ENCODE measurements around the gene FNDC10.

The FNDC10 gene

DNA sequence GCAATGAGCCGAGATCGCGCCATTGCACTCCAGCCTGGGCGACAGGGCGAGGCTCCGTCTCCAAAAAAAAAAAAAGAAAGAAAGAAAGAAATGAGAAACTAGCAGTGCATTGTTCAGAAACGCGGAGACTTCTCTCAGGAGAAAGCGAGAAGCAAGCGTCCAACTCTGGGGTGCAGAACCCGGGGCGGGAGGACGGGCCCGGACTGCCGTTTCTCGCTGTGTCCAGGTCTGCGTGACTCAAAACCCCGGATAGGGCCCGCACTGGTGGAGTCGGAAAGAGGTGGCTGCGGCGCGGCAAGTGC, 15.0 kb upstream of the FNDC10 start:
- H3K4me1 Mint-ChIP-seq: peaks cover 38% of the 10 kb centered on the region
- H3K9me3 Mint-ChIP-seq: no peaks in the 10 kb centered on the region
- no peaks in the 10 kb centered on the region for H3K36me3 Mint-ChIP-seq (ENCODE audit: low read depth)
- TF ChIP-seq, protein P1, sequence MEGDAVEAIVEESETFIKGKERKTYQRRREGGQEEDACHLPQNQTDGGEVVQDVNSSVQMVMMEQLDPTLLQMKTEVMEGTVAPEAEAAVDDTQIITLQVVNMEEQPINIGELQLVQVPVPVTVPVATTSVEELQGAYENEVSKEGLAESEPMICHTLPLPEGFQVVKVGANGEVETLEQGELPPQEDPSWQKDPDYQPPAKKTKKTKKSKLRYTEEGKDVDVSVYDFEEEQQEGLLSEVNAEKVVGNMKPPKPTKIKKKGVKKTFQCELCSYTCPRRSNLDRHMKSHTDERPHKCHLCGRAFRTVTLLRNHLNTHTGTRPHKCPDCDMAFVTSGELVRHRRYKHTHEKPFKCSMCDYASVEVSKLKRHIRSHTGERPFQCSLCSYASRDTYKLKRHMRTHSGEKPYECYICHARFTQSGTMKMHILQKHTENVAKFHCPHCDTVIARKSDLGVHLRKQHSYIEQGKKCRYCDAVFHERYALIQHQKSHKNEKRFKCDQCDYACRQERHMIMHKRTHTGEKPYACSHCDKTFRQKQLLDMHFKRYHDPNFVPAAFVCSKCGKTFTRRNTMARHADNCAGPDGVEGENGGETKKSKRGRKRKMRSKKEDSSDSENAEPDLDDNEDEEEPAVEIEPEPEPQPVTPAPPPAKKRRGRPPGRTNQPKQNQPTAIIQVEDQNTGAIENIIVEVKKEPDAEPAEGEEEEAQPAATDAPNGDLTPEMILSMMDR (IDR thresholded peaks at IDR 0.05; ENCODE audit: unreplicated experiment in 3 of 3): no peak
- H3K4me3 Mint-ChIP-seq: peak overlapping the region; percentile 96 to 99 (median 97)
- H3K27ac Mint-ChIP-seq: peak overlapping the region; percentile 90 to 92 (median 92)
- H3K27me3 Mint-ChIP-seq (ENCODE audit: low read depth): no peaks in the 10 kb centered on the region

- TF ChIP-seq, protein P1 (IDR thresholded peaks at IDR 0.05; ENCODE audit: unreplicated experiment in 3 of 3): no peak
- H3K36me3 Mint-ChIP-seq (ENCODE audit: low read depth): no peaks in the 10 kb centered on the region
- peak overlapping the region; percentile 90 to 92 (median 92) for H3K27ac Mint-ChIP-seq
- no peaks in the 10 kb centered on the region for H3K9me3 Mint-ChIP-seq
- H3K4me1 Mint-ChIP-seq: peaks cover 38% of the 10 kb centered on the region
- no peaks in the 10 kb centered on the region for H3K27me3 Mint-ChIP-seq (ENCODE audit: low read depth)
- peak overlapping the region; percentile 96 to 99 (median 97) for H3K4me3 Mint-ChIP-seq
Measured at GRCh38 chr1:1614204-1614953, 14.4 kb upstream of the FNDC10 start.

GRCh38 chr1:1613509-1614082, 13.7 kb upstream of the FNDC10 start:
- Mint-ChIP-seq H3K9me3 (no peaks in the 10 kb centered on the region), H3K27ac (peak overlapping the region; percentile 84 to 92 (median 92)), H3K4me3 (peak overlapping the region; percentile 96 to 99 (median 97)), H3K4me1 (peaks cover 38% of the 10 kb centered on the region), H3K36me3 (ENCODE audit: low read depth) (no peaks in the 10 kb centered on the region), H3K27me3 (ENCODE audit: low read depth) (no peaks in the 10 kb centered on the region)
- TF ChIP-seq, protein P1 (IDR thresholded peaks at IDR 0.05; ENCODE audit: unreplicated experiment in 3 of 3): no peak

DNA sequence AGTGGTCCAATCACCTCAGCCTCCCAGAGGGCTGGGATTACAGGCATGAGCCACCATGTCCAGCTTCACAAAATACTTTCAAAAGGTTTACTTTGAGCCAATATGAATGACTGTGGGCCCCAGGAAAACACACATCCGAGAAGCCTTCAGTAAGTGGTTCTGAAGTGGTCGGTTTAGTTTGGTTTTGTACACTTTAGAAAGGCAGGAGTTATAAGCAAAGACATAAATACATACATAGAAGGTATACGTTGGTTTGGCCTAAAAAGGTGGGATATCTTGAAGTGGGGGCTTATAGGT, 12.1 kb upstream of the FNDC10 start:
- H3K9me3 Mint-ChIP-seq: no peaks in the 10 kb centered on the region
- H3K36me3 Mint-ChIP-seq (ENCODE audit: low read depth): no peaks in the 10 kb centered on the region
- H3K4me1 Mint-ChIP-seq: peaks cover 32% of the 10 kb centered on the region
- H3K27ac Mint-ChIP-seq: peak overlapping the region in 2 of 3 experiments; percentile 31 to 32
- peak overlapping the region; percentile 53 to 76 (median 75) for H3K4me3 Mint-ChIP-seq
- TF ChIP-seq, protein P1 (IDR thresholded peaks at IDR 0.05; ENCODE audit: unreplicated experiment in 3 of 3): no peak
- no peaks in the 10 kb centered on the region for H3K27me3 Mint-ChIP-seq (ENCODE audit: low read depth)

DNA sequence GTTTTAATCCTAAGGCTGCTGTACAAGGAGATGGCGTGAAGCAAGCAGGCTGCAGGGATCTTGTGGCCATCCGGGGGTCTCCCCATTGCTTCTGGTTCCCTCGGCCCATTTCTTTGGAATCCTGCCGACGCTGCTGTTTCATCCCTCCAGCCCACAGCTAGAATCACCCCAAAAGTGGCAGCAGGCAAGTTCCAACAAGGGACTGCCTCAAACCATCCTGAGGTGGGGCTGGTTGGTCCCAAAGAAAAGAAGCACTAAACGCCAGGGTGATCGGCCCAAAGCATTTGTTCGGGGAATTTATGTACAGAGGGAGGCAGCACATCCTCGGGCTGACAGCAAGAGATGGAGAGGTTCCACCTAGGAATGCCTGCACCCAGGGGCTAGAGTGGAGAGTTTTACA, 10.9 kb upstream of the FNDC10 start:
- Mint-ChIP-seq H3K4me3 (peak overlapping the region; percentile 48 to 71 (median 67)), H3K4me1 (peaks cover 32% of the 10 kb centered on the region), H3K27me3 (ENCODE audit: low read depth) (no peaks in the 10 kb centered on the region), H3K9me3 (no peaks in the 10 kb centered on the region), H3K27ac (peak overlapping the region in 2 of 3 experiments; percentile 80 to 82), H3K36me3 (ENCODE audit: low read depth) (no peaks in the 10 kb centered on the region)
- TF ChIP-seq, protein P1 (IDR thresholded peaks at IDR 0.05; ENCODE audit: unreplicated experiment in 3 of 3): no peak

Measured in nephron (organoid).